Testis (tissue), 3 donors: ENCODE measurements around the gene PITPNC1. TPM values are rescaled to one million over a fixed set of nuclear protein-coding genes. Genes with fewer than 3 reads are reported as not detected.

Experiments
- DNase-seq: peaks from one replicate; pipeline ENCODE4 v3.0.0-alpha.2; 2019
- H3K27ac ChIP-seq, 2 donors: fragments of 200-600 bp; sonication (generic); one replicate each; pipeline ENCODE4 v1.5.1; 2019
- H3K27me3 ChIP-seq: fragments of 200-600 bp; sonication (generic); one replicate; pipeline ENCODE4 v1.5.1; 2019
- H3K36me3 ChIP-seq: fragments of 200-600 bp; sonication (generic); one replicate; pipeline ENCODE4 v1.5.1; 2017; ENCODE audit warnings: low read depth; ENCODE audit errors: missing control alignments
- H3K4me1 ChIP-seq: fragments of 200-600 bp; sonication (generic); one replicate; pipeline ENCODE4 v1.5.1; 2019
- H3K4me3 ChIP-seq, 2 donors: fragments of 200-600 bp; sonication (generic); one replicate each; pipeline ENCODE4 v1.5.1; 2017 to 2019
- H3K9me3 ChIP-seq: fragments of 200-600 bp; sonication (generic); one replicate; pipeline ENCODE4 v1.5.1; 2017
- CTCF ChIP-seq, 3 experiments: fragments of 450-650 bp in 2 of 3; fragments of 200-600 bp in 1 of 3; sonication (generic) in 1 of 3; IDR thresholded peaks; one replicate each; pipeline ENCODE4 v1.5.1; 2016 to 2019; ENCODE audit warnings: antibody characterized with exemption in 3 of 3, mild to moderate bottlenecking in 2 of 3, moderate library complexity in 1 of 3
- POLR2A ChIP-seq: fragments of 450-650 bp; IDR thresholded peaks from one replicate; pipeline ENCODE4 v1.6.1; 2017; ENCODE audit warnings: antibody characterized with exemption, mild to moderate bottlenecking, moderate library complexity
- WGBS, 2 donors: methylation state at CpG; one replicate each; pipeline ENCODE4 v1.1.5; 2018; 5-methylcytosine and 5-hydroxymethylcytosine counted together
- intact Hi-C: fragments of 100-400 bp; cut with DNase I; formaldehyde crosslinking; loops from one replicate; pipeline ENCODE4 v1.15.1; 2023; ENCODE audit warnings: low total_unique reads
- polyA plus RNA-seq: library from polyadenylated mRNA; stranded (reverse); fragments of 350-450 nt; fragmentation: Illumina TruSeq; extraction: RNeasy Lipid Tissue Mini Kit (QIAGEN cat#74804); gene quantifications from one replicate; pipeline ENCODE4 v1.2.3, GENCODE V29; 2014; ENCODE audit warnings: low read depth, low replicate concordance; ENCODE audit not compliant: insufficient read depth
- total RNA-seq, 2 donors: library from RNA; depleted of rRNA; stranded (reverse); fragments of >200 nt; gene quantifications; one replicate each; pipeline ENCODE4 v1.2.3, GENCODE V29; 2016

Gene PITPNC1
- total and polyA plus RNA-seq, 3 donors from 2014 or later, result 8.3 to 12.8 (median 12.2) TPM

DNA sequence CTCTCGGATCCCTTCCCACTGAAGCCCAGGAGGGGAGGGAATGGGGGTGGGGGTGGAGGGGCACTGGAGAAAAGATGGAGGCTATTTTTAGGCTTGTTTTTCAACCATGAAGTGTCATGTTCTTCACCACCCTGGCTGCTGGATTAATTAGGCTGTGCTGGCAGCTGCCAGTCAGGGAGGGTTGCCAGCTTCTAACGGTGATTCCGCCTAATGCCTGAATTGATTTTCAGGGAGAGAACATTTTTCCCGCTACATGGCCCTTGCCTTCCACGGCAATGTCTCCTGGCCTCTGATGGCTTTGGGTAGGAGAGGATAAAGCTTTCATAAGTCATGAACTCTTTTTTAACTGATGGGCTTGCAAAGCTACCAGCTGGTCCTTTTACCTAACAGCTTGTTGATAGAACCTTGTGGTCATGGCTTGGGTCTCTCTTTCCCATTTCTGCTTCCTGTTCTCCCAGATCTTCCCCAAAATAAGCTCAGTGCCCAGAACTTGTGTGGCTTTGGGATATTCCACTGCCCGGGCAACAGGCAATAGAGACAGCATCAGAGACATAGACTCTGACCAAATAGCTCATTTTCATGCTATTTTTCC lies 167.4 kb downstream of the PITPNC1 start:
- no peak overlapping the region for H3K27ac ChIP-seq
- H3K4me1 ChIP-seq, result peaks cover 22% of the 10 kb centered on the region
- TF ChIP-seq CTCF (IDR thresholded peaks at IDR 0.05) (no peak), POLR2A (no peak)
- no peak overlapping the region for H3K4me3 ChIP-seq
- no peaks in the 10 kb centered on the region for H3K9me3 ChIP-seq
- intact Hi-C loops, result no loop called here
- 66 to 80% methylated on average over 6 of the region's 6 CpGs for WGBS, 2 donors
- no peaks in the 10 kb centered on the region for H3K36me3 ChIP-seq
- H3K27me3 ChIP-seq, result no peaks in the 10 kb centered on the region
- no peak for DNase-seq

GRCh38 chr17:67546578-67547527 lies 169.8 kb downstream of the PITPNC1 start:
- TF ChIP-seq CTCF (IDR thresholded peaks at IDR 0.05), result peak in 1 of 3 experiments; percentile 21
- no peak for TF ChIP-seq POLR2A
- DNase-seq, result peak; percentile 93
- Histone ChIP-seq H3K4me3 (no peak overlapping the region), H3K4me1 (peaks cover 22% of the 10 kb centered on the region), H3K9me3 (no peaks in the 10 kb centered on the region), H3K27ac (peak overlapping the region in 1 of 2 donors; percentile 14), H3K27me3 (no peaks in the 10 kb centered on the region), H3K36me3 (no peaks in the 10 kb centered on the region)
- WGBS, 2 donors, result 49 to 56% methylated on average over 11 of the region's 11 CpGs
- intact Hi-C loops, result no loop called here

DNA sequence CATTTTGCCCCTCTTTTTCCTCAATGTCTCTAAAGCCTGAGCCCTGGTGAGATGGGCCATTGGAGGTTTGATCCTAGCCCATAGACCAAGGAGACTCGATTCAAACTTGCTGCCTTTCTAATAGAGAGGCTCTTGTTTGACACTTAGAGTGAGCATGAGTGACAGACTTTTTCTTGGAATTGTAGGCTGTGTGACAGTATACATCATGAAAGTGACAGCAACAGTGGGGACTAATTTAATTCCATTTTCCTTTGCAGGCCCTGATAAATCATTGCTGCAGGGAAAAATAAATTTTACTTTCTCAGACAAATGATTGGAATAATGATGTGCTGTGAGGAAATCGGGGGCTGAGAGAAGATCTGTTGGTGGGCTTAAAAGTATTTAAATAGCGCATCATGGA lies 171.6 kb downstream of the PITPNC1 start:
- 93 to 100% methylated on average over 3 of the region's 3 CpGs for WGBS, 2 donors

GRCh38 chr17:67549820-67550219 lies 172.7 kb downstream of the PITPNC1 start:
- no peaks in the 10 kb centered on the region for H3K36me3 ChIP-seq
- no peaks in the 10 kb centered on the region for H3K9me3 ChIP-seq
- intact Hi-C loops, result no loop called here
- no peak overlapping the region for H3K27ac ChIP-seq
- no peaks in the 10 kb centered on the region for H3K27me3 ChIP-seq
- TF ChIP-seq POLR2A (no peak), CTCF (IDR thresholded peaks at IDR 0.05) (no peak)
- peaks cover 22% of the 10 kb centered on the region for H3K4me1 ChIP-seq
- no peak for DNase-seq
- 72 to 82% methylated on average over 9 of the region's 9 CpGs for WGBS, 2 donors
- no peak overlapping the region for H3K4me3 ChIP-seq

More for the DNA sequence above, 171.6 kb downstream of the PITPNC1 start:
- Histone ChIP-seq H3K36me3 (no peaks in the 10 kb centered on the region), H3K9me3 (no peaks in the 10 kb centered on the region), H3K4me3 (no peak overlapping the region), H3K4me1 (peaks cover 22% of the 10 kb centered on the region), H3K27ac (no peak overlapping the region), H3K27me3 (no peaks in the 10 kb centered on the region)
- no peak for DNase-seq
- TF ChIP-seq POLR2A, result no peak
- TF ChIP-seq CTCF (IDR thresholded peaks at IDR 0.05), result no peak
- intact Hi-C loops, result no loop called here
